Measurements from ENCODE around the gene TUSC2. TPM values are rescaled to one million over a fixed set of nuclear protein-coding genes. Genes with fewer than 3 reads are reported as not detected.

The TUSC2 gene
- total RNA-seq, 2 donors from 2014 or later: 23.5 to 28.1 TPM

GRCh38 chr3:50339485-50340146, 11.6 kb upstream of the TUSC2 start:
- no peak overlapping the region for H3K9ac ChIP-seq (ENCODE audit: extremely low read depth, low read length, poor library complexity, severe bottlenecking)
- peaks cover 62% of the 10 kb centered on the region for H3K27me3 Mint-ChIP-seq (ENCODE audit: insufficient read depth)
- H3K36me3 Mint-ChIP-seq (ENCODE audit: low read depth): no peaks in the 10 kb centered on the region
- H3K4me3 ChIP-seq (ENCODE audit: low read length): no peak overlapping the region
- no peaks in the 10 kb centered on the region for H3K9me3 Mint-ChIP-seq
- peaks cover 60% of the 10 kb centered on the region for H3K27me3 ChIP-seq (ENCODE audit: control insufficient read depth, insufficient read depth, low read length, poor library complexity, severe bottlenecking)
- peaks cover 8% of the 10 kb centered on the region for H3K4me1 Mint-ChIP-seq
- no peak for TF ChIP-seq CTCF (conservative IDR thresholded peaks at IDR 0.05)
- no peak for DNase-seq
- WGBS, 2 experiments (ENCODE audit: insufficient coverage in 1 of 2, insufficient read length in 1 of 2): 92% methylated on average over 11 to 14 of the region's 14 CpGs
- H3K4me3 Mint-ChIP-seq: peak overlapping the region; percentile 21
- H3K36me3 ChIP-seq (ENCODE audit: control insufficient read depth, insufficient read depth, low read length): peaks cover 4% of the 10 kb centered on the region
- H3K9me3 ChIP-seq (ENCODE audit: control insufficient read depth, low read length): no peaks in the 10 kb centered on the region
- H3K27ac ChIP-seq (ENCODE audit: low read depth, low read length): no peak overlapping the region
- H3K27ac Mint-ChIP-seq: no peak overlapping the region
- peaks cover 10% of the 10 kb centered on the region for H3K4me1 ChIP-seq (ENCODE audit: control insufficient read depth, insufficient read depth, low read length)

- H3K9ac ChIP-seq (ENCODE audit: extremely low read depth, low read length, poor library complexity, severe bottlenecking): no peak overlapping the region
- H3K4me3 ChIP-seq (ENCODE audit: low read length): no peak overlapping the region
- H3K4me1 ChIP-seq (ENCODE audit: control insufficient read depth, insufficient read depth, low read length): peaks cover 10% of the 10 kb centered on the region
- 91 to 100% methylated on average over 3 to 5 of the region's 5 CpGs for WGBS, 2 experiments (ENCODE audit: insufficient coverage in 1 of 2, insufficient read length in 1 of 2)
- H3K9me3 Mint-ChIP-seq: no peaks in the 10 kb centered on the region
- peaks cover 10% of the 10 kb centered on the region for H3K4me1 Mint-ChIP-seq
- peaks cover 56% of the 10 kb centered on the region for H3K27me3 ChIP-seq (ENCODE audit: control insufficient read depth, insufficient read depth, low read length, poor library complexity, severe bottlenecking)
- no peaks in the 10 kb centered on the region for H3K9me3 ChIP-seq (ENCODE audit: control insufficient read depth, low read length)
- no peak for TF ChIP-seq CTCF (conservative IDR thresholded peaks at IDR 0.05)
- H3K27ac ChIP-seq (ENCODE audit: low read depth, low read length): no peak overlapping the region
- H3K36me3 Mint-ChIP-seq (ENCODE audit: low read depth): no peaks in the 10 kb centered on the region
- H3K36me3 ChIP-seq (ENCODE audit: control insufficient read depth, insufficient read depth, low read length): peaks cover 4% of the 10 kb centered on the region
- no peak overlapping the region for H3K27ac Mint-ChIP-seq
- H3K27me3 Mint-ChIP-seq (ENCODE audit: insufficient read depth): peaks cover 55% of the 10 kb centered on the region
- peak overlapping the region; percentile 80 for H3K4me3 Mint-ChIP-seq
- no peak for DNase-seq
Observed at GRCh38 chr3:50338965-50339364, 10.9 kb upstream of the TUSC2 start.

- Mint-ChIP-seq H3K4me3 (peak overlapping the region; percentile 80), H3K36me3 (ENCODE audit: low read depth) (peaks cover 6% of the 10 kb centered on the region), H3K9me3 (no peaks in the 10 kb centered on the region), H3K27me3 (ENCODE audit: insufficient read depth) (peaks cover 41% of the 10 kb centered on the region), H3K4me1 (peaks cover 10% of the 10 kb centered on the region), H3K27ac (peak overlapping the region; percentile 98)
- Histone ChIP-seq H3K4me3 (ENCODE audit: low read length) (peak overlapping the region; percentile 92), H3K27me3 (ENCODE audit: control insufficient read depth, insufficient read depth, low read length, poor library complexity, severe bottlenecking) (peaks cover 43% of the 10 kb centered on the region), H3K4me1 (ENCODE audit: control insufficient read depth, insufficient read depth, low read length) (peaks cover 10% of the 10 kb centered on the region), H3K36me3 (ENCODE audit: control insufficient read depth, insufficient read depth, low read length) (peaks cover 10% of the 10 kb centered on the region), H3K9ac (ENCODE audit: extremely low read depth, low read length, poor library complexity, severe bottlenecking) (peak overlapping the region; percentile 64), H3K9me3 (ENCODE audit: control insufficient read depth, low read length) (no peaks in the 10 kb centered on the region), H3K27ac (ENCODE audit: low read depth, low read length) (peak overlapping the region; percentile 67)
- peak; percentile 100 for DNase-seq
- WGBS, 2 experiments (ENCODE audit: insufficient coverage in 1 of 2, insufficient read length in 1 of 2): 0 to 1% methylated on average over 13 to 79 of the region's 79 CpGs
- TF ChIP-seq CTCF (conservative IDR thresholded peaks at IDR 0.05): no peak
Observed at GRCh38 chr3:50337175-50337861, 9.3 kb upstream of the TUSC2 start.

Measured in endodermal cell (in vitro differentiated cells).